Effector memory CD8-positive, alpha-beta T cell (primary cell): ENCODE measurements around the gene LSM10.

Source experiments
- ATAC-seq: fragments of 150-1000 bp; cut with Tn5 transposase; replicated peaks from 2 replicates; pipeline ENCODE4 v1.10.0; 2021; ENCODE audit warnings: mild to moderate bottlenecking, moderate library complexity
- DNase-seq, 3 experiments: peaks; one replicate each; pipeline ENCODE4 v3.0.0; 2021
- H3K27ac Mint-ChIP-seq, 2 donors: one replicate each; pipeline ENCODE4 v1.8.0; 2022; ENCODE audit warnings: mild to moderate bottlenecking in 2 of 2, mixed read lengths in 2 of 2, moderate library complexity in 2 of 2
- H3K27me3 Mint-ChIP-seq, 2 donors: one replicate each; pipeline ENCODE4 v1.8.0; 2022; ENCODE audit warnings: mixed read lengths in 2 of 2
- H3K36me3 Mint-ChIP-seq: one replicate; pipeline ENCODE4 v1.8.0; 2022; ENCODE audit warnings: mild to moderate bottlenecking, moderate library complexity, mixed read lengths; ENCODE audit not compliant: insufficient read depth
- H3K4me1 Mint-ChIP-seq, 2 donors: one replicate each; pipeline ENCODE4 v1.8.0; 2022; ENCODE audit warnings: low read depth in 2 of 2, mixed read lengths in 2 of 2
- H3K4me3 Mint-ChIP-seq, 2 donors: one replicate each; pipeline ENCODE4 v1.8.0; 2022; ENCODE audit warnings: mild to moderate bottlenecking in 2 of 2, mixed read lengths in 2 of 2, moderate library complexity in 2 of 2
- H3K9me3 Mint-ChIP-seq, 2 donors: one replicate each; pipeline ENCODE4 v1.8.0; 2022; ENCODE audit warnings: mixed read lengths in 2 of 2

The LSM10 gene

DNA sequence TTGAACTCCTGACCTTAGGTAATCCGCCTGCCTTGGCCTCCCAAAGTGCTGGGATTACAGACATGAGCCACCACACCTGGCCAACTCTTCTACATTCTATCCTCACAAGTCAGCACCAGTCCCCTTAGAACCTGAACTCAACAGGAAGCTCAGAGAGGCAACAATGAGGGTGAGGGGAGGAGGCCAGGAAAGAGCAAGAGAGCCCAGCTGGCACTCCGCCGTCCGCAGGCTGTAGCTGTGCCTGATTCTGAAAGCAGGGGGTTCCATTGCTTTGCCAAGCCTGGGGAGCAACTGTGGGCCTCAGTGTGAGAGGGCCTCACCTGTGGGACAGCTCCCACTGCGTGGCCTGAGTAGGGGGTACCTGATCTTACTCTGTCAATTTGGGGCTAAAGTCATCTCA is 30.6 kb downstream of the LSM10 start:
- Mint-ChIP-seq H3K4me3 (peak overlapping the region in 1 of 2 donors; percentile 49), H3K4me1 (peaks cover 32 to 36% of the 10 kb centered on the region in 2 donors), H3K9me3 (no peaks in the 10 kb centered on the region), H3K27me3 (no peaks in the 10 kb centered on the region), H3K27ac (peak overlapping the region; percentile 79 to 86), H3K36me3 (peaks cover 28% of the 10 kb centered on the region)
- no peak for DNase-seq
- peak; percentile 36 for ATAC-seq

DNA sequence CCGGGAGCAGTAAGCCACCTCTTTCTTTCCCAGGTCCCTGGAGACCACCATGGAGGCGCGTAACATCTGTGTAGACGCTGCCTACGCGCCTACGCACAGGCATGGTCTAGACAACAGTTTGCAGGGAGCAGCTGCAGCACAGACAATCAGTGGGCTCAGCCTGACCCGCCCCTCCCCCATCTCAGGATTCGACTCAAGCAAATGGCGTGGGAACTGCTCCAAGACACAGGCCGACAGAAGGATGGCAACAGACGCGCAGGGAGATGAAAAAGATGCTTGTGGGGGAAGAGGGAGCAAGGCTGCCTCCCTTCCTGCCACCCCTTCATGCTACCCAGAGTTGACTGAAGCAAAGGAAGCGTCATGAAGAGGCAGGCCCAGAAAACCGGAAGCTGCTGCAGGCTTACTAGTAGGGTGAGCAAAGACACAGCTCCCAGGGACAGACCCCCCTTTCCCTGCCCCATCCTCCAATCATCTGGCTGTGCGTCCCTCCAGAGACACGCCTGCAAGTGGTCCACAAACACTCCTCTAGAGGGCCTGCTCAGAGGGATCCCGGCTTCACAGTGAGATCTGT is 31.5 kb downstream of the LSM10 start:
- H3K4me1 Mint-ChIP-seq, result peaks cover 35 to 36% of the 10 kb centered on the region in 2 donors
- peak; percentile 30 to 38 (median 37) for DNase-seq
- H3K27ac Mint-ChIP-seq, result peak overlapping the region; percentile 79 to 86
- H3K27me3 Mint-ChIP-seq, result no peaks in the 10 kb centered on the region
- H3K4me3 Mint-ChIP-seq, result peak overlapping the region in 1 of 2 donors; percentile 36
- peaks cover 32% of the 10 kb centered on the region for H3K36me3 Mint-ChIP-seq
- no peaks in the 10 kb centered on the region for H3K9me3 Mint-ChIP-seq
- ATAC-seq, result peak; percentile 78

DNA sequence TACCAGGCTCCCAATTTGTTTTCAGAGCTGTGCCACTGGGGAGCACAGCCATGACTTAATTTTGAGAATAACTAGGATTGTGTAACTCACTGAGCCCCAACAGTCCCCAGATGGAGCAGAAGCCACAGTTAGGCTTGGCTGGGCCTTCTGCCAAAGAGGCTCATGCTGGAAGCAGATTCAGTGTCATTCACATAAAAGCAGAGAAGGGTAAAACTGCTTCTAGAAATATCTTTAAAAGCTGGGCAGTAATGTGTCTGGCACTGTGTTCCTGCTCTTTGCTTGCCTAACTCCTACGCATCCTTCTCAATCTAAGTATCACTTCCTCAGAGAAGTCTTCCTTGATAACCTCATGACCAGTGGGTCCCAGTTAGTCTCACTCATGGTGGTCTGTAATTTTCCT is 32.3 kb downstream of the LSM10 start:
- no peak overlapping the region for H3K4me3 Mint-ChIP-seq

DNA sequence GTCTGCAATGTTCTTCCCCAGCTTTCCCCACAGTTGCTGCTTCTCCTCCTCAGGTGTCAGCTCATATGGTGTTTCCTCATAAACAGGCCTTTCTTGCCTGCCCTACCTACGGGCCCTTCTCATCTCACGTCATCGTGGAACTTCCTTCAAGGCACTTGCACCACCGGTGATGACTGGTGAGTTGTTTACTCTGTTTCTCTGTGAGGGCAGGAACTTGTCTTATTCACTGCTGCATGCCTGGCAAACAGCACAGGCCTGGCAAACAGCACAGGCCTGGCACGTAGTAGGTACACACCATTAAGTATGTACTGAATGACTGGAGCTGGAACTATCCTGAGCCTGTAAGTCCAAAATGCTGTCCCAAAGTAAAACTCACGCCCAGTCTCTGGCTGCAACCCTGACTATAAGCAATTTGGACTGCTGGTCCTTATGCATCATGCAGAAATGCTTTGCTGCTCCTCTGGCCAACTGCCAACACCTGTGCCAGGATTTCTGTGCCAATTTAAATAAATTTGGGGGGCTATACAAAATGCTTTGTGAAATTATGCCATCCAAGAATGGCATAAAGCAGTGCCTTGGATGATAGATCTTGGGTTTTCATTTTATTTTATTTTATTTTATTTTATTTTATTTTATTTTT is 37.7 kb downstream of the LSM10 start:
- Mint-ChIP-seq H3K9me3 (no peaks in the 10 kb centered on the region), H3K4me1 (peaks cover 7 to 13% of the 10 kb centered on the region in 2 donors), H3K4me3 (no peak overlapping the region), H3K27ac (peak overlapping the region in 1 of 2 donors; percentile 41), H3K36me3 (peaks cover 55% of the 10 kb centered on the region), H3K27me3 (no peaks in the 10 kb centered on the region)
- ATAC-seq, result no peak
- DNase-seq, result no peak

More for the DNA sequence above, 32.3 kb downstream of the LSM10 start:
- peaks cover 32% of the 10 kb centered on the region for H3K36me3 Mint-ChIP-seq
- no peak for DNase-seq
- no peak for ATAC-seq
- H3K4me1 Mint-ChIP-seq, result peaks cover 36% of the 10 kb centered on the region in 2 donors
- no peaks in the 10 kb centered on the region for H3K27me3 Mint-ChIP-seq
- H3K27ac Mint-ChIP-seq, result peak overlapping the region in 1 of 2 donors; percentile 86
- no peaks in the 10 kb centered on the region for H3K9me3 Mint-ChIP-seq

DNA sequence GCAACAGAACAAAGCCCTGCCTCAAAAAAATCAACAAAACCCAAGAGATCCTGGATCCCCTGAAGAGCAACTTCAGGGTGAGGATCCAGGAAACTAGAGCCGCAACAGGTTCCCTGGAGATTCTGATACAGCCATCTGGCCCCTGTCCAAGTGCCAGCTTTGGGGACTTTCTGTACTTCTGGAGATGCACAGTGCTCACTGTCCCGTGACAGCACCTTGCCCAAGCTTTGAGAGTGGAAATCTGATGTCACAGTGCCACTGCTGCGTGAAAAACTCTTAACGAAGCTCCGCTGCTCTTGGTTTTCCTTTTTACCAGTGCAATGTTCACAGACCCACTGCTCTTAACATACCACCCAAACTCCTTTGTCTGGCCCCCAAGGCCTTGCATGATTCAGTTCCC is 38.3 kb downstream of the LSM10 start:
- Mint-ChIP-seq H3K4me3 (no peak overlapping the region), H3K36me3 (peaks cover 61% of the 10 kb centered on the region), H3K27ac (peak overlapping the region in 1 of 2 donors; percentile 41), H3K9me3 (no peaks in the 10 kb centered on the region), H3K4me1 (peaks cover 6 to 13% of the 10 kb centered on the region in 2 donors), H3K27me3 (no peaks in the 10 kb centered on the region)
- ATAC-seq (no peak), DNase-seq (no peak)

DNA sequence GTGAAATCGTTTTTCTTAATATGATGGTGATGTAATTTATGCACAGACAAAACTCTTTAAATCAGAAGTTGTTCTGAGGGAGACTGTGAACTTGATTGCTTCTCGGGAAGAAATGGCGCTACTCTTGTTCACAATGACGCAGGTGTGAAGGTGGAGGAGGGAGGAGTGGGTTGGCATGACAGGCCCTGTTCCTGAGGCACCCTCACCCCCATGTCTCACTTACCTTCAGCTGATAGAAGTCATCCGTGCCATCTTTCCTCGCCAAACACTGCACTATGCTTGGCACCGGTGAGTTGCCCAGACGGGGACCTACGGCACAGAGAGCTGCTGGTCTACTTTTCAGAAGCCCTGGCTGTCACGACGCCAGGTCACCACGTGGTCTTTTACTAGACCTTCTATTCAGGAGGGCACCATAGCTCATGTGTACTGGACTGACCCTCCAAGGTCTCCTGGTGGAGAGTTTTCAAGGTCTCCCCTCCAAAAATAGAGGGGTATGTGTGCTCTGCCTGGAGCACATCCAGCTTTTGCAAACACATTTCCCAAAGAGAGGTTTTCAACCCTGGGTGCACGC is 39.1 kb downstream of the LSM10 start:
- peaks cover 67% of the 10 kb centered on the region for H3K36me3 Mint-ChIP-seq
- H3K4me1 Mint-ChIP-seq, result peaks cover 6 to 13% of the 10 kb centered on the region in 2 donors
- ATAC-seq, result no peak
- H3K4me3 Mint-ChIP-seq, result no peak overlapping the region
- no peak overlapping the region for H3K27ac Mint-ChIP-seq
- no peak for DNase-seq
- no peaks in the 10 kb centered on the region for H3K9me3 Mint-ChIP-seq
- no peaks in the 10 kb centered on the region for H3K27me3 Mint-ChIP-seq

DNA sequence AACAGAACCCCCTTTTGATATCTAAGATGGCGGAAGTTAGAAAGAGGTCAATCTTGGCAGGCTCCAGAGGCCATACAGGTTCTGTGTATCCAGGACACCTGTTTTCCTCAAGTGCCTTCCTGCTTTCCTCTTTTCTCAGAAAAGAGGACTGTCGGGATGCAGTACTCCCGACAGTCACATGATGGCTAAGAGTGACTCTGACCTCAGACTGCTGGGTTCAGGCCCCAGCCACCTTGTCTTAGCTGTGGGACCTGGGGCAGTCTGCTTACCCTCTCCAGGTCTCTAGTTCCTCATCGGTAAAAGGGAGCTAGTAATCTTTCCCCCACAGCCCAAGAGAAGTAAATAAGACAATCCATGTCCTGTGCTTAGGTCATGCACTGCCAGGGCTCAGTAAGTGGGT is 41.9 kb downstream of the LSM10 start:
- DNase-seq (no peak), ATAC-seq (no peak)
- Mint-ChIP-seq H3K4me1 (peaks cover 12 to 14% of the 10 kb centered on the region in 2 donors), H3K27me3 (no peaks in the 10 kb centered on the region), H3K36me3 (peaks cover 56% of the 10 kb centered on the region), H3K27ac (peak overlapping the region in 1 of 2 donors; percentile 35), H3K9me3 (no peaks in the 10 kb centered on the region), H3K4me3 (no peak overlapping the region)

DNA sequence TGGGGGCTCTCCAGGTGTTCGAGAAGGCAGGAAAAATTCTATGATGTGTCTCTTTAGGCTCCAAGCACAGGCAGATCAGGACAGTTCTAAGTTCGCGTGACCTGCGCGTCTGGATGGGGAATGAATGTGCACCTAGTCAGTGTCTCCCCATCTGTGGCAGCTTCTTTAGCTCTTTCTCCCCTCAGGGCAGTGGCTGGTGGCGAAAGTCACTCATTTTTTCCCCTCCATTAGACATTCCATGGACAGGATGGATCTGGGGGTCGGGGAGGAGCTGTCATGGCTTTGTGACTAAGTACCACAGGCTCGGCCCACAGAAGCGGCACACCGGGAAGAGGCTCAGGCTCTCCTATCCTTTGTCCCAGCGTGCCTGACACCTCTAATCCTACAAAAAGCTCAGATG is 43.2 kb downstream of the LSM10 start:
- H3K27ac Mint-ChIP-seq, result no peak overlapping the region
- H3K4me3 Mint-ChIP-seq, result no peak overlapping the region
- peaks cover 50% of the 10 kb centered on the region for H3K36me3 Mint-ChIP-seq

DNA sequence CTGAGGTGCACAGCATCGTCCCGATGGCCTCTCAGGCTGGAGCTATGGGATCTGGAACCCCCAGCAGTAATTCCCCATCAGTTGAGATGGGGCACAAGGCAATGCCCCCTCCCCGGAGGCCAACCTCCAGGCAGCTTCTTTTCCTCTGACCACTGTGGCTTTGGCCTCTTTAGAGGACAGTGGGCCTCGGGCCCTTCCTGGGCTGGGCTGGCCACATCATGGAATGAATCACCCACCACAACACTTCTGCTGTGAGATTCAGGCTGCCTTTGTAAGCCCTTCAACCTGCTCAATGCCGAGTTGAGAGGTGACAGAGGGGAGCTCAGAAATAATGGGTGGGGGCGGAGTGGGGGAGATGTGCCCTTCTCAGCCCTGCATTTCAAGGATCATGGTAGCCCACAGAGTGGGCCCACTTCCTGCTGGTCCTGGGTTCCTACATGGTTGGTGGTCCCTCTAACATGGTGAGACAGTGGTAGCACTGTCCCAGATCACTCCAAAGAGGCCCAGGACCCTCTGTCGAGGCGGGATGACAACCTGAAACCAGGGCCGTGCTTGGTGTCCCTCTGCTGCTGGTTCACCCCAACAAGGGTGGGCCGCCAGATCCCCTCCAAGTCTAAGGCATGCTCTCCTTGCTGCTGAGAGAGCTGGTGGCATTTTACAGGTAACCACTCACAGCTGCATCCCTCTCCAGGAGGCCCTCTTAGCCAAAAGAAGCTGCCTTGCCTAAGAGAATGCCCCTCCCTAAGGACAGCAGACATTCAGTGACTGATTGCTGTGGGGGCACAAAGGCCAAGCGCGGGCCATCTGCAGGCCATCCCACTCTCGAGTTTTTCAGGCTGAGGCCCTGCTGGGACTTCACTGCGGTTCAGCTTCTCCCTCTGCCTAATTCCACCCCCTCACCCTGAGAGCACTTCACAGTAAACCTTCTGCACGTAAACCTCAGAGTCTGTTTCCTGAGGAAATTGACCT is 44.5 kb downstream of the LSM10 start:
- no peak for ATAC-seq
- no peaks in the 10 kb centered on the region for H3K27me3 Mint-ChIP-seq
- peak overlapping the region in 1 of 2 donors; percentile 49 for H3K27ac Mint-ChIP-seq
- H3K9me3 Mint-ChIP-seq, result no peaks in the 10 kb centered on the region
- H3K4me3 Mint-ChIP-seq, result no peak overlapping the region
- H3K4me1 Mint-ChIP-seq, result peaks cover 8 to 9% of the 10 kb centered on the region in 2 donors
- DNase-seq, result no peak
- peaks cover 45% of the 10 kb centered on the region for H3K36me3 Mint-ChIP-seq

More for the DNA sequence above, 43.2 kb downstream of the LSM10 start:
- no peaks in the 10 kb centered on the region for H3K27me3 Mint-ChIP-seq
- peaks cover 8 to 9% of the 10 kb centered on the region in 2 donors for H3K4me1 Mint-ChIP-seq
- DNase-seq (no peak), ATAC-seq (no peak)
- no peaks in the 10 kb centered on the region for H3K9me3 Mint-ChIP-seq

DNA sequence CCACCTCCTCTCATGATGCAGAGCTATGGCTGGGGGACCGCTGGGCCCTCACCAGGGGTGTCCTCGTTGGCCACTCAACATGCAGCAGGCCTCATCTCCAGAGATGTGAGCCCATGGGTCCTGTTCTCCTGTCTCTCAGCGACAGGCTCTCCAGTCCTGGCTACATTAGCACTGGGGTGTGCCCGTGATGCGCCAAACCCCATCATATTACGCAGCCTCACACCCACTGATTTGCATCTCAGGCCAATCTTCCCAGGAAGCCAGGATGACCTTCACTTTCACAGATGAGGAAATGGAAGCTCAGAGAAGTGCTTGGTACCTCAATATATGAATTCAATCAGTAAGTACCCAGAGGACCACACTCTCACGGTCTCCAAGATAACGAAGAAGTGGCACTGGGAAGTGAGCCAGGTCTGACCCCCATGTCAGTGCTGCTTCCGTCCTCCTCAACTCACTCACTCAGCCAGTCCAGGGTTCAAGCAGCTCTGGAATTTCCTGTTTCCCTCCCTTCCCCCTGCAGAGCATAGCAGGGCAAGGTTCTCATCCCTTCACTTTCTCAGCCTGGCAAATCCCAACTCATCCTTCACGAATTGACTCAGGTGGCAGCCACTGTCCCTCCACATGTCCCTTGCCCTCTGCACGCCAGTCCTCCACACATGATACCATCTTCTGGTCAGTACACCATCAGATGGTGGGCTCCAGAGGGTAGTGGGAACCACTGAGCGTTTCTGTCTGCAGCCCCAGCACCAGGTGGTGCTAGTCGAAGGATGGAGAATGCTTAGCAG is 45.4 kb downstream of the LSM10 start:
- Mint-ChIP-seq H3K27me3 (no peaks in the 10 kb centered on the region), H3K4me1 (peaks cover 8 to 9% of the 10 kb centered on the region in 2 donors), H3K27ac (peak overlapping the region in 1 of 2 donors; percentile 72), H3K36me3 (peaks cover 46% of the 10 kb centered on the region), H3K4me3 (no peak overlapping the region), H3K9me3 (no peaks in the 10 kb centered on the region)
- ATAC-seq (no peak), DNase-seq (no peak)

DNA sequence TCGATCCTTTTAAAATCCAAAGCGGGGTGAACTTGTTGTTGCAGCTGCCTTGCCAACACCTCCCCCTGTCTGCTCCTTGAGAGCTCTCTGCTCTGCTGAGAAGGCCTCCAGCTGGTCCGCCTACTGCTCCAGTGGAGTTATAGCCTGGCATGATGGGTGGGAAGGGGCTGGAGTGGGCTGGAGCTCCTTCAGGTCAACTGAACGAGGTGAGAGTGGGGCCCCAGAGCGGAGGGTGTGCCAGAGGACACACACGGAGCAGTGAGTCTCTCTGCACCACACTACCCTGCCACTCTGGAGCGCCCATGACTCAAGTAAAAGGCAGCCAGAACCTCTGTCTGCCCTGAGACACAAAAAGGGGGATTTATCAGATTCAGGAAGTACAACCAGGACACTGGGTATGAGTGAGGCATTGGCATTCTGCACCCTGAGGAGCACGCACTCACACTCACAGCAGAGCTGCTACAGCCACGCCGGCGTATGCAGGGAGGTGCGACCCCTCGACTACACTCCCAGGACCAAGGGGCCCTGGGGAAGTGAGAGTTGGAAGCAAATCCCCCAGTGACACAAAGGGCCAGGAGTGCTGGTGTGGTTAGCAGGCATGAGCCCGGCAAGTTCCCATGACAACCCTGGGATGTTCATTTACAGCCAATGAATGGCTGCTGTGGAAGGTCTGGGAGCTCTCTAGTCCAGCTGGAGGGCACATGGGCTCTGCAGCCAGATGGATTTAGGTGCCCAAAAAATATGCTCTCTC is 46.3 kb downstream of the LSM10 start:
- DNase-seq, result no peak
- Mint-ChIP-seq H3K36me3 (peaks cover 43% of the 10 kb centered on the region), H3K27ac (peak overlapping the region in 1 of 2 donors; percentile 81), H3K4me1 (peaks cover 8 to 9% of the 10 kb centered on the region in 2 donors), H3K4me3 (no peak overlapping the region), H3K27me3 (no peaks in the 10 kb centered on the region), H3K9me3 (no peaks in the 10 kb centered on the region)
- ATAC-seq, result no peak

DNA sequence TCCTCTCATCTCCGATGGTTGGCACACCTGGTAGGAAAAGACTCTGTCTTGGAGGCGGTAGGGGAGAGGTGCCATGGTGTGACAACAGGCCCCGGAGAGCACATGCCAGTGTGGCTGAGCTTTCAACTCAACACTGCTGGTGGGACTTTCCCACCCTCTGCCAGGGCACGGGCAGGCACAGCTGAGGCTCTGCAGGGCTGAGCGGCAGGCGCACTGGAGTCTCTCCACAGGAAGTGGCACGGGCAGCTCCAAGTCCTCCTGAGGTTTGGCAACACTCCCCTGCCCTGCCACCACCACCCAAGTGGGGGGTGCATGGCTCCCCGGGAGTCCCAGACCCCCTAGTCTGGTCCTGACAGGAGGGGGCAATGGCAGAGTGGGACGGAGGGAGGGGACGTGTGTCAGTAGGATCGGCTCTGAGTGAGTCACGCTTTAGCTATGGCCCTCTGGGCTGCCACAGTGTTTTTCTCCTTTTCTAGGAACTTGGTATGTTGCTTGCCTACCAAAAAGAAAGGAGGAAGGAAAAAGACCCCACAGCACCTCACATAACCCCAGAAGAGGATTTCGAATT is 47.0 kb downstream of the LSM10 start:
- Mint-ChIP-seq H3K9me3 (no peaks in the 10 kb centered on the region), H3K36me3 (peaks cover 42% of the 10 kb centered on the region), H3K27me3 (no peaks in the 10 kb centered on the region), H3K4me3 (peak overlapping the region; percentile 27 to 38), H3K4me1 (peaks cover 8 to 9% of the 10 kb centered on the region in 2 donors), H3K27ac (peak overlapping the region; percentile 69 to 81)
- ATAC-seq (peak; percentile 97), DNase-seq (peak in 2 of 3 experiments; percentile 27 to 29)
